Stimulated activated CD4-positive, alpha-beta T cell treated with anti-CD3 and anti-CD28 coated beads, Interleukin-12 subunit alpha, Interleukin-12 subunit beta, amount 100 ng/mL, for 24 hours (primary cell): ENCODE results near the gene PNLIP.

Source experiments
- DNase-seq, 2 experiments: peaks; one replicate each; pipeline ENCODE4 v3.0.0-alpha.2; 2020; ENCODE audit warnings: low read depth in 2 of 2

Gene PNLIP

DNA sequence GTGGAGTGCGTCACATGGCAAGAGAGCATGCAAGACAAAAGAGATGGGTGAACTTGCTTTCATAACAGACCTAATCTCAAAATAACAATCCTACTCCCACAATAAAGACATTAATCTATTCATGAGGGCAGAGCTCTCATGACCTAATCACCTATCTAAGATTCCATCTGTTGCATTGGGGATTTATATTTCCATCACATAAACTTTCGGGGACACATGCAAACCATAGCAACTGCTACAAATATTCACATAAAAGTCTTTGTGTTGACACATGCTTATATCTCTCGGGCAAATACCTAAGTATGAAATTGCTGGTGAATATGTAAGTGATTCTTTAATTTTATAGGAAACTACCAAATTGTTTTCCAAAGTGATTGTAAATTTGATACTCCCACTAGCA lies 29.1 kb downstream of the PNLIP start:
- no peak for DNase-seq

DNA sequence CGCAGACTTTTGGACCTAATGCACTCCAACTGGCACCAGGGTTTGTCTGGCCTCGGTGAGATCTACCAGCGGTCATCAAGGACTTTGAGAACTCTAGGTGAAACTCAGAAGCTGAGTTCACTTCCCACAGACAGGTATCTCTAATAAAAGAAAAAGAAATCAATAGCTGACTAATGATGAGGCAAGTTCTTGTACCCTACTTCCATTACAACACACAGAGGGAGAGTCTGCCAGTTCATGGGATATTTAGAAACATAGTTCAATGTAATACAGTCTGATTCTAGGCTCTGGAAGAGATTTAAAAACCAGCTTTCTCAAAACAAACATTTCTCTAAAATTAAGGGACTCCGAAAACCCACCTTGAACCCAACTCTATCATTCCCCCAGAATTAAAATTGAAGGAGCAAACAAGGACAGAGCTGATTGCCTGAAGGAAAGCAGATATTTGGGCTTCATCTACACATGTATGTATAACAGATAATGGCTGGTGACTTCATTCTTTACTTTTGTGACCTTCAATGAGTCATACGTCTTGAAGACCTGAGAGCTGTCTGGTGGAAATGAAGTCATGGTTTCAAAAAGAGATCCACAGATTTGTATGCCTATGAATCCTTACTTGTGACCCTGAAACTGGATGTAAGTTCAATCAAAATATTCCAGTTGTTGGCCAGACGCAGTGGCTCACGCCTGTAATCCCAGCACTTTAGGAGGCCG lies 42.3 kb downstream of the PNLIP start:
- DNase-seq, result no peak

GRCh38 chr10:116588995-116589394 lies 43.3 kb downstream of the PNLIP start:
- no peak for DNase-seq

- DNase-seq, result no peak
Observed at GRCh38 chr10:116589926-116590325, 44.2 kb downstream of the PNLIP start.

GRCh38 chr10:116590590-116591444 lies 45.1 kb downstream of the PNLIP start, which contains the start of gene PNLIPRP1:
Gene PNLIPRP1 (plus strand): TSS chr10:116590959. CDS start chr10:116591130, 171 bp downstream.
- no peak for DNase-seq

DNA sequence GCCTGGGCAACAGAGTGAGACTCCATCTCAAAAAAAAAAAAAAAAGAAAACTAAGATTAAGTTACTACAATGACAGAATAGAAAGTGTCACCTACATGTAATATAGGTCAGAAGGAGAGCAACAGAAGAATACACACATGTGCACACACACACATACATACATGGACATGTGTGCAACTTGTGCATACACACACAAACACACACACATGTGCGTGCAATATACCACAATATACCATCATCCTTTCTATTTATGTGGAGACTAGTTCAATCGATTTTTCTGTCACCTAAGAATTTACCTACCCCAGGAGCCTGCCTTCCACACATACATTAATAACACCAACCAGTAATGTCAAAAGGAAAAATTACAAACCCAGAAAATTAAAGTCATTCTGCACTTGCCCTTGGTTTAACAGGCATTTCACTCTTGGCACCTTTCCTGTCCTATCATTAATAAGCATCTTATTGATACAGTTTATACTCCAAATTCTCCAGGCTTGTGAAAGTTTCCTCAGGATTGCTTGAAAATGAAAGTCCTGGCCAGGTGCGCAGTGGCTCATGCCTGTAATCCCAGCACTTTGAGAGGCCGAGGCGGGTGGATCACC lies 47.5 kb downstream of the PNLIP start:
- DNase-seq, result no peak

GRCh38 chr10:116594525-116595035 lies 48.8 kb downstream of the PNLIP start:
- DNase-seq, result no peak

DNA sequence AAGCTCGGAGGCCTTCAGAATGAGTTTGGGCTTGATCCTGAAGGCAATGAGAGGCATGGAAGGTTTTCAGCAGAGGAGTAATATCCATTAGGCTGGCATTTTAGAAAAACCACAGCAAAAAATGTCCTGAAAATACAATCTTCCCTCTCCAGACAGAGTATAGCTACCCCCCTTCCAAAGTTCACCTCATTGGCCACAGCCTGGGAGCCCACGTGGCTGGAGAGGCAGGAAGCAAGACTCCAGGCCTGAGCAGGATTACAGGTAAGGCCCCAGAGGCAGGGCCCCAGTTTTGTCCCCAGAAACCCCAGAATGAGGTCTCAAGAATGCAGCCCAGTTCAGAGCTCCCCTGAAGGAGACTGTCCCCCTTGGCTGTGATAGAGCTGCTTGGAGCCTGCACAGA lies 50.3 kb downstream of the PNLIP start:
- no peak for DNase-seq

DNA sequence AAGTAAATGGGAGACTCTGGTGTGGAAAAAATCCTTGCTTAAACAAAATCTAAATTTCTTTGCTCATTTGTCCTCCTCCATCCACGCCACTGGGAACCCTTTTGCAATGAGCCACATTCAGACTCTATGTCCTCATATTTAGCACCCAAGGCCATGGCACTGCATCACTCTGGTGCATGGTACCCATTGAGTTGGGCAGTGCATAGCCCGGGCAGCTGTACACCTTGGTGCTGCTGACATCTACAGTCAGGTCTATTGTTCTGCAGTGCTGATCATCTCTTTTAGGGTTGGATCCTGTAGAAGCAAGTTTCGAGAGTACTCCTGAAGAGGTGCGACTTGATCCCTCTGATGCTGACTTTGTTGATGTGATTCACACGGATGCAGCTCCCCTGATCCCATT lies 51.8 kb downstream of the PNLIP start:
- no peak for DNase-seq

DNA sequence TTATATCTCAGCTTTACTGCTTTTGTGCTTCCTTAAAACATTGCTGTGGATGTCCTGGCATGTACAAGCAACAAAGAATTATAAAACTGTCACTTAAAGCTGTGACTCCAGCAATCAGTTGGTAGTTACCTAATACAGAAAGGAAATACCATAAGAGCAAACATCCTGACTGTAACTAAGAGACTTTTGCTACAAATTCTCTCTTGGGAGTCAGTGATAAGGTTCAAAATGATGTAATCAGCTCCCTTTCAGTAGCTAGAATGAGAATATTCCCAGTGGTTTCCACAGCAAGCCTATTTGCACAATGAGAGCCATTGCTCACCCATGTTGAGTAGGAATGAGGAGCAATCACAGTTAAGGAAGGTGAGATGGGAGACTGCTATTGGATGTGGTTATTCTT lies 52.6 kb downstream of the PNLIP start:
- no peak for DNase-seq

- no peak for DNase-seq
Observed at GRCh38 chr10:116599991-116600390, 54.3 kb downstream of the PNLIP start.

- DNase-seq, result no peak
Observed at GRCh38 chr10:116602648-116603400, 57.1 kb downstream of the PNLIP start.

GRCh38 chr10:116606061-116606483 lies 60.3 kb downstream of the PNLIP start:
- no peak for DNase-seq

DNA sequence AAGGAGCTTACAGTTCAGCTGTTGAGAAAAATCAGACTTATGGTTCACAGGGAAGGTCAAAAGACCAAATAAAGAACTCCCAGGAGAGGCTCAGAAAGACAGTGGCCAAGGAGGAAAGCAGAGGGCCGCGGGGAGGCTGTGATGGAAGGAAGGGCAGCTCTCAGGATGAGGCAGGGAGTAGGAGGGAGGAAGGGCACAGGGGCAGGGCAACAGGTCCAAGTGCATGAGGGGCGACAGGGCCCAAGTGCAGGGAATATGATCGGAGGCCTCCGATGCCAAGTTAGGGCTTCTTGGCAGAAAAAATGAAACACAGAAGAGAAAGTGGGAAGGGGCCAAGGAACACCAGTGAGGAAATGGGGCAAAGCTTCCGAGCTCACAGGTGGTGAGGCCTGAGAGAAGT lies 61.6 kb downstream of the PNLIP start:
- no peak for DNase-seq

DNA sequence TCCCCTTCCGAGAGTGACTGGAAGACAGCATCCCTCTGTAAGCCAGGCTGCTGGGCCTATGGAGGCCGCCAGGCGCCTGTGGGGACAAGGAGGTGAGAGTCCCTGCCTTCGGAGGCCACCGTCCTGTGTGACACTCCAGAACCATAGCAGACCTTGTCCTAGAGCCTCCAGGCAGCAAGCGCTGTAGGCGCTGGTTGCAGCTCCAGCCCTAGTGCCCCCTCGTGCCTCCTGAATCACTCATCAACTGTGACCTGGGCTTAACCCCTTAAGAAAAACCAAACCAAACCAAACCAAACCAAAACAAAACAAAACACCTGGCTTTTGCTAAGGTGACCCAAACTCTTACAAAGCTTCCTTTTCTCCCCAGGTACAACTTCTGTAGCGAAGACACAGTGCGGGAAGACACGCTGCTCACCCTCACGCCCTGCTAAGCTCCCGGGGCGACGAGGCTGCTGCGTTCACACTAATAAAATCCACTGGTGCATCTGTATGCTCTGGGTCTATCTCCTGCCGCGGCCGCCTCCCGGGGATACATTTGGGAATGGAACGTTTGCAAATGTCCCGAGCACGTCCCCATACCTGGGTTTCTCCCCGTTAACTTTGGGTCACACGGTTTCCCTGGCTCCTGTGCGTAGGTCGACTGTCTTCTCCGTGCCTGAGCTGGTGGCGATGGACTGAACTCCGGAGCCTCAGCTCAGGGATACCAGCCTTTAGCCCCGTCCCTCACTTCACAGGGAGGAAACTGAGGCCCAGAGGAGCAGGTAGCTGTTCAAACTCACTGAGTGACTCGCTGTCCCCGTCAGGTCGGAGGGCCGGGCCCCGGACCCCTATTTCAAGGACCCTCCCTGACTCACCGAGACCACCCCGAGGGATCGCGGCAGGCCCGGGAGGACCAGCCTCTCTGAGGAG lies 63.2 kb downstream of the PNLIP start:
- DNase-seq, result no peak

- DNase-seq, result no peak
Observed at GRCh38 chr10:116610443-116611152, 64.9 kb downstream of the PNLIP start.

DNA sequence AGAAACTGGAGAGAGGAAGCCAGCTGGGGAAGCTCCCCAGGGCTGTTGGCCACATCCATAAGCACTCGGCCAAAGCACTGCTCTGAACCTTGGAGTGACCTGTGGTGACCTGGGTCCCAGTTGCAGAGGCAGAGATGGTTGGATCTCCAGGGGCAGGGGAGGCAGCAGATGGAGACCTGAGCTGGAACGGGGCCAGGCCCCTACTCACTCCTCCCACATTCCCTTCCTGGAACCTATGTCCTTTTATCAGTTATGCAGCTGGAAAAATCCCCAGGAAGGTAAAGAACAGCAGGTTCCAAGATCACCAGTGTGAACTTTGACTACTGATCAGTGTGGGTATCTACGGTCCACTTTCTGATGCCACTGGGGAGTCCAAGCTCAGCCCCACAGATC lies 65.4 kb downstream of the PNLIP start:
- DNase-seq, result no peak

- no peak for DNase-seq
Observed at GRCh38 chr10:116612107-116612769, 66.5 kb downstream of the PNLIP start.

DNA sequence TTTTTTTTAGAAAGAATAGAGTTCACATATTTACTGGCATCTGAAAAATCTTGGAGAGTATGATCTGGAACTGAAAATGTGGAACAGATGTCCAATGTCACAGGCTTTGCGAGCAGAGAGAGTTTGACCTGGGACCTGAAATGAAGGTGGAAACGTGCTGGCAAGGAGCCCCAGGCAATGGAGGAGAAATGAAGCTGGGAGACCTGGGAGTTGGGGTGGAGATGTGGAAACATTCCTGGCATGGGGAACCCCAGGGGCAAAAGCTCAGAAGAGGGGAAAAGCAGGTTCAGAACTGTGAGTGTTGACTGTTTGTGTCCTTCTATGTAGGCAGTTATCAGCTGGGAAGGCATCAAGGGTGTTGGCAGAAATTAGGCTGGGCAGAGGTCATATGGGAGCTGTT lies 67.7 kb downstream of the PNLIP start:
- DNase-seq, result no peak
